A375 (cell line): ENCODE measurements around the gene DERL2. TPM values are rescaled to one million over a fixed set of nuclear protein-coding genes. Genes with fewer than 3 reads are reported as not detected.

ENCODE experiments used
- total RNA-seq: library from RNA; depleted of rRNA; stranded (reverse); fragments of >200 nt; shearing (Covaris generic); gene quantifications from 2 replicates; pipeline ENCODE4 v1.2.3, GENCODE V29; 2014; rRNA removed

Gene DERL2
- total RNA-seq, result 29.8 and 41.7 TPM in 2 replicates

DNA sequence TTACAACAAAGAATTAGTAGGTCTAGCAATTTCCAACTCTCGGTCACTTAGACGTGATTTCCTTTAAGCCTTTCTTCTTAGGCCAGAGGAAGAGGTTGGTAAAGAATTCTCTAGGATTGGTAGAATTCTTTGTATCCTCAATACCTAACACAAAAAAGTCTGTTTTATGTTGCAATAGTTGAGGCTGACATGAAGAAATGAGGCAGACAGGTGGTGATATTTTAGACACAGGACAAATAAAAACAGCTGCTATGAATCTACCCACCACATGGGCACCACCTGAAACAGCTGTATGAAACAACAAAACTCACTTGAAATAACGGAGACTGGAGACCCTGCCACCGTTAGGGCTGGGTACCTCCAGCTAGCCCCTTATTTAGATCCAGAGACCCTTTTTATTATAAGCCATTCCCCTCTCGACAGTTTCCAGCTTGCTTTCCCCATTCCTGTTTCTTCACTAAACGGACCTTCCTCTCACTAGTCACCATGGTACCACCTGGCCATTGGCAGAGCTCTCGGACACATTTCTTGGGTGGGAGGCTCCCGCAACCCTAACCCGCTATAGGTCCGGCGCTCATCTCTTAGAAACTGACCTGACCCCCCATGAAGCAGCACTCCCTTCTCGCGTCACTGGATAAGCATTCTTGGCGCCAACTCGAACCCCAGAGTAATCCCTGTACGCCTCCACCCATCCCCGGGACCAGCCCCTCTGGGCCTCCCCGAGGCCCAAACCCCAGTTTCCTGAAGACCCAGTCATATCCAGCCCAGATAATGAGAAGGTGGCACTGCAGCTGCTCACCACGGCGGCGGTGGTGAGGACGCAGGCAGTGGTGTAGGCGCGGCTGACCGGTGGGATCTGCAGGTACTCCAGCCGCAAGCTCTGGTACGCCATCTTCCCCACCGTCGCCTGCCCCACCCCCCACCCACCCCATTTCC lies at the start of gene DERL2:
TSS of gene DERL2 (minus strand) at position 909 of the 936 bp plus-strand sequence. CDS start at position 892, 17 bp downstream.

GRCh38 chr17:5486206-5487124 lies 487 bp upstream of the DERL2 start, which contains the start of gene MIS12:
TSS of gene MIS12 (plus strand) at chr17:5486566. CDS start at chr17:5488863, 2,297 bp downstream.

DNA sequence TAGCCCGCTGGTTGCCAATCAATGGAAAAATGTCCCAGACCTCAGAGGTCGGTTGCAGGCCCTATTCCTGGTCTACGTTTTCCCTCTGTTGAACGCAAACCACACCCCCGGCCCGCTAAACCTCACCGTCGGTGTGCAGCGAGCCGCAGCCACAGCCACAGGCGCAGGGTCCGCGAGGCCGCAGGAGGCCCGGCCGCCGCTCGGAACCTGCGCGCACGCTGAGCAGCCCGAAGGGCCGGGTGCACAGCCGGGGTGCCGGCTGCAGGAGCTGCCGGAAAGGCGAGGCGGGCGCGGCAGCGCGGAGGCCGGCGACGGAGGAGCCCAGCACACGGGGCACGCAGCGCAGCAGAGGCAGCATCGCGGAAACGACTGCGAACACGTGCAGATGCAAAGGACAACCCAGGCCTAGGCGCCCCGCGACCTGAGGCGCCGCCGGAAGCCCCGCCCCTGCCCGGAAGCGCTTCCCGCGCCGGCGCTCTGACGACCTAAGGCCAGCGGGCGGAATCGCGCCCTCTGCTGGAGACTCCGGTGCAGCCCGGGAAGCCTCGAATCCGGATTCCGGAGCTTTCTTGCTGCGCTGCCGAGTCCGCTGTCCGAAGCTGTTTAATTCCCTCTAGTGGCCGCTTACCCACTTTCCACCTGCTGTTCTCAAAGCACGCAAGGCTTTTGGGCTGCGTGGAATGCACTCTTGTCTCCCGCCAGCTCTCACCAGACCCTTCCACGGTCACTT lies 47.1 kb downstream of the DERL2 start, which contains the start of gene C1QBP:
TSS of gene C1QBP (minus strand) at position 440 of the 730 bp plus-strand sequence. CDS start at position 358, 82 bp downstream.

Other genes starting within 250 kb of the DERL2 start
- 48.4 and 58.3 TPM in 2 replicates for gene RABEP1, start 203.9 kb downstream of the DERL2 start, total RNA-seq
- gene NUP88, start 66.5 kb downstream of the DERL2 start, total RNA-seq, result 160 and 186 TPM in 2 replicates
- 119 and 120 TPM in 2 replicates for gene RPAIN, start 66.0 kb downstream of the DERL2 start, total RNA-seq
- 544 and 630 TPM in 2 replicates for gene C1QBP, start 47.0 kb downstream of the DERL2 start, total RNA-seq
- gene DHX33, start 17.2 kb downstream of the DERL2 start, total RNA-seq, result 14.9 and 15.7 TPM in 2 replicates
- 19.2 and 21.9 TPM in 2 replicates for gene MIS12, start 388 bp upstream of the DERL2 start, total RNA-seq
- 11.5 and 12.6 TPM in 2 replicates for gene NLRP1, start 98.3 kb upstream of the DERL2 start, total RNA-seq